ENCODE measurements around the gene EEFSEC. TPM values are rescaled to one million over a fixed set of nuclear protein-coding genes. Genes with fewer than 3 reads are reported as not detected.

Gene EEFSEC
- 19.7 TPM for polyA plus RNA-seq (ENCODE audit: insufficient read length)

DNA sequence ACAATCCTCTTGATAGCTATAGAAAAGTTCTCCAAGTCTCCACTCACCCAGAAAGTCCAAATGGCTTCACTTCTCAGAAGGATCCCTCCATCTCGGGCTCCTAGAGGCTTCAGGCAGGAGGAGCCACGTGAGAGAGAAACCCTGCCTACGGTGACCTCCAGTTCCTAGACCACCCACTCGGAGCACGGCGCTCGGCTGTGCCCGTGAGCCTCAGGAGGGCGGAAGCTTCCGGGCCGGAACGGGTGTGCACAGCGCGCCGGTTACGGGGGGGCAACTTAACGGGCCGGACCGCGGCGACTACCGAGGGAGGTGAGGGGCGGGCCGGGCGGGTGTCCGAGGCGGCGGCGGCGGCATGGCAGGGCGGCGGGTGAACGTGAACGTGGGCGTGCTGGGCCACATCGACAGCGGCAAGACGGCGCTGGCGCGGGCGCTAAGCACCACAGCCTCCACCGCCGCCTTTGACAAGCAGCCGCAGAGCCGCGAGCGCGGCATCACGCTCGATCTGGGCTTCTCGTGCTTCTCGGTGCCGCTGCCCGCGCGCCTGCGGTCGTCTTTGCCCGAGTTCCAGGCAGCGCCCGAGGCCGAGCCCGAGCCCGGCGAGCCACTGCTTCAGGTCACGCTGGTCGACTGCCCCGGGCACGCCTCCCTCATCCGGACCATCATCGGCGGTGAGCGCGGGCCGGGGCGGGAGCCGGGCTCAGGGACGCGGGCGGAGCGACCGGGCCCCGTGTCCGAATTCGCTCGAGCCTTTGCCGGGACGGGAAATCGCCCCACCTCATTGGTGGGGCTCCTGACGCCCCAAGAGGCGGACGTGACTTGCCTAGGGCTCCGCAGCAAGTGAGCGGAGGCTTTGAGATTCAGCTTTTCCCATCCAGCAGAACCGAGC is at the start of gene EEFSEC:
Gene EEFSEC, plus strand, starts transcription at position 326 of the 886 bp plus-strand sequence. Its CDS starts 27 bp downstream, at position 353.
- peak; percentile 78 for DNase-seq

DNA sequence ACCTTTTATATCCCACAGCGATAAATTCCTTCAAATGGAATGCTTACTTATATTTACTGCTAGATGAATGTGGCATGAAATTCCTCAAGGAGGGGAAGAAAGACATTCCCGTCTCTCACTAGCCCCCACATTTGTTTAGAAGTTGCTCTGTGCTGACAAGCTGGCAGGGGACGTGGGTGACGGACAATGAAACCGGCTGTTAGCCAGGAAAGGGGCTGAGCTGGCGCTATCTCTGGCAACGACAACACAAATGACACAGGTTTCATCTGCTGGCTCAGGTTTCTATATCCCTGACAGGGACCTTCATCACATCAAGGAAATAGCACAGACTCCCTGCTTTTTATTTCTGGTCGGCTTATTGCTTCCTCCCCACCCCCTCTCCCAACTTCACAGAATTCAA is 45.4 kb upstream of the EEFSEC start:
- DNase-seq = no peak

DNA sequence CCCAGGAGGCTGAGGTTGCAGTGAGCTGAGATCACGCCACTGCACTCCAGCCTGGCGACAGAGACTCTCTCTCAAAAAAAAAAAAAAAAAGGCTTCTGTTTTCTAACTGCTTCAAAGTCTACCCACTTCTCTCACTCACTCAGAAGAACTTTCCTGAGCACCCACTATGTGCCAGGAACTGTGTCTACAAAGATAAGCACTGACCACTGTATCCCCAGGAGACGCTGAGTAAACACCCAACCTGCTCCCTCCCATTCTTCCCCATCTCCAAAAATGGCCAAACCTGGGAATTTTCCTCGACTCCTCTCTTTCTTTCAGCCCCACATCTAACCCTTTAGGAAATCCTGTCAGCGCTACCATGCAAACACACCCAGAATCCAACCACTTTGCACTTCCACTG is 42.1 kb upstream of the EEFSEC start:
- no peak for DNase-seq

DNA sequence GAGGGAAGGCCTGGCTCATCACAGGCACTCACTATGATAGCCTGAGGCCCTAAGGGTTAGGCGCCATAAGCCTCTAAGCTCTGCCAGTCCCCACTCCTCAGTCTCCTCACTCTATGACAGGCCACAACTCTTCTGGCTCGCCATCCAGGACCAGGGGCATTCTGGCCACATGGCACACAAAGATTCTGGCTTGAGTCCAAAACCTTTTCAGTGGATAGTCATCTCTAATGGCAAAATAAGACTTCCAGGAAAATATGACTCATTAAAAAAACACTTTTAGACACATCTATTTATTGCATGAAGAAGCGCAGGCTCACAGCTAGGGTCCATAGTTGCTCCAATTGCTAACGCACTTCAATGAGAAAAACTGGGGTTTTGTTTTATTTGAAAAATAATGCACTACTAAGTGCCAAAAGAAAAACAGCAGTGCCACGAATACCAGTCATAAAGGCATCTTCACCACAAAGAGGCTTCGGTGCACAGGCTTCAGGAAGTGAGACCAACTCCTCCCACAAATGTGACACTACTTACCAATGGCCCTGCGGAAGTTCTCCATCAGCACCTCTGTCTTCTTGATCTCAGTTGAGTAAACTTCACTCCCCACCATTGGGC is 40.8 kb upstream of the EEFSEC start:
- no peak for DNase-seq

DNA sequence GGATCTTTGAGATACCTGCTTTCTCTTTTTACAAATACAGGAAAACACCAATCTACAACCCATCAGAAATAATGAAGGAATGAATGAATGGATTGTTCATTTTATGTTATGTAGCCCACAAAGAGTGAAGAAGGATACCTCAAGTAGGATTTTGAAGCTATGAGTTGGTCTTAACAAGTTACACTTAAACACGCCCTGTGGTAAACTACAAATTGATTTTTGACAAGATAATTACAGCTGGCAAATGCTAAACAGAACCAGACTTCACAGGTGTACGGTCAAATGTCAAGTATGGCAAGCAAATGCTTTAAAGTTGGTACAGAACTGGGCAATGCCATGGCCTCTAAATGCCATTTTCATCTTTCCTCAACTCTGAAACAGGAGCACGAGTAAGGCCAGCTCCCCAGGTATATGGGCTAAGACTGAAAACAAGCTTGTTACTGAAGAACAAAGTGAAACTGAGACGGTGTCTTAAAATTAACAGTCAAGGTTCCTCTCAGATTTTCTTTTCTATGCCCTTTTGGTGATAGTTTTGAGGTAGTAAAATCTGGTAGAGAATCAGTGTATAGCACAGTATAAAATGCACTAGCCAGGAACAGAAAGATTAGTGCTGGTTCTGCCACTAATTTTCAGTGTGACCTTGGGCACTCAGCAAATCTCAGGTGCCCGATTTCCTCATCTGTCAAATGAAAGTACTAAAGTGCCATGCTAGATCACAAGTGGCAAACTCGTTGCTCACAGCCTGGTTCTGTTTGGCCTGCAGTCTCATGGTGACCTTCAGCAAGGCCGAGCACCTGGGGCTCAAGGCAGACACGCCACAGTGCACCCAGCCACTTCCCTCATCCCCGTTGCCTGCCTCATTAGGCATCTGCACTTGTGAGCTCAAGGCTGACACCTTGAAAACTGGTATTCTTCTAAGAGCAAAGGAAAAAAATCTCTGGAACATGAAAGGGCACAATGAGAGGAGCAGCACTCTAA is 39.2 kb upstream of the EEFSEC start:
- DNase-seq = no peak

- DNase-seq = no peak
These were observed 31.3 kb upstream of the EEFSEC start for GRCh38 chr3:128122013-128122412.

DNA sequence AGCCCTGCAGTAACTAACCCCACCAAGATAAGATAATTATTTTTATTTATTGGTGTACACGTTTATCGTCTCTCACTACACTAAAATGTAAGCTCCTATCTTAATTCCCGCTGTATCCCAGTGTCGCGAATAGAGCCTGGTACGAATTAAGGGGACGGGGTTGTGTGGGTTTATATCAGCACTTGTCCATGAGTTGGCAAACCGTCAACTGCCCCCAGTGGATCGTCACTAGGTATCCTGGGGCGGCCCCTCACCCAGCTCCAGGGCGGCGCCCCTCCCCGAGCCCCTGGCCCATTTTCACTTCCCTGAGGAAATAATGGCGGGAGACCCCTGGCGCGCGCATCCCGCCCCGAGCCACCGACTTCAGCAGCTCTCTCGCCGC is 30.1 kb upstream of the EEFSEC start:
- DNase-seq = peak; percentile 6

DNA sequence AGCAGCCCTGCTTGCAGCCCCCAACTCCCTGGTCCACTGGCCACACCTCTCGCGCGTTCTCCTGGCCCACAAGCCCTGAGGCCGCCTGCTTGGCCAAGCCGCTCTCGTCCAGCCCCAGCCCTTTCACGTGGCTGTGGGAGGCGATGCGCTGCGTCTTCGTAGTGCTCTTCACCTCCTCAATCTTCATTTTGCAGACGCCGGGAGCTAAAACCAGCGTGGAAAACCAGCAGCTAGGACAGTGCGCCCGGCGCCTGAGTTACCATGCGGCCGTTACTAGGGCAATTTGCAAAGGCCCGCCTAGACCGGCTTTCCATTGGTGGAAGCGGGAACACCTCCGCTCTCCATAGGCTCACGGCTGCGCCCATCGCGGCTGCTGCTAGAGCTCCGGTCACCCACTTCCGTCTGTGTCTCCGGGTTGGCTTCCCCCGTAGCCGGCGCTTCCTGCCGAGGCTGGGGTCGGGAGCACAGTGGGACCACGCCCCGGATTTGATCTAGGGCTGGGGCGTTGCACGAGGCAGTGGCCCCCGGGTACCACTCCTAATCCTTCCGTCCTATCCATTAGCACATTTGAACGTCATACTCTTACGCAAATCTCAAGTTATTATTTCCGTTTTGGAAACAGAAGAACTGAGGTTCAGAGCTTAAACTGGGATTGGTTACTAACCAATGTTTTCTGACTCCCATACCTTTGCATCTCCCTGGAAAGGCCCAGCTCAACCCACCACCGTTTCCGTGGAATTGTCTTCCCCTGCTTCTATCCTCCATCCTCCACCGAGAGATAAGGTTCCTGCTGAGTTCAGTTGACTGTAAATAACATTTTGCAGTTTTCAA is 29.5 kb upstream of the EEFSEC start, which contains the start of gene RUVBL1:
Gene RUVBL1, minus strand, starts transcription at position 275 of the 831 bp plus-strand sequence. Its CDS starts 88 bp downstream, at position 187.
- DNase-seq = peak; percentile 96

GRCh38 chr3:128127236-128127635 is 26.0 kb upstream of the EEFSEC start:
- DNase-seq = no peak

GRCh38 chr3:128128251-128128650 is 25.0 kb upstream of the EEFSEC start:
- DNase-seq = no peak

- no peak for DNase-seq
These were observed 21.2 kb upstream of the EEFSEC start for GRCh38 chr3:128131897-128132646.

GRCh38 chr3:128133273-128133883 is 19.9 kb upstream of the EEFSEC start:
- no peak for DNase-seq

GRCh38 chr3:128143496-128143895 is 9.8 kb upstream of the EEFSEC start:
- no peak for DNase-seq

DNA sequence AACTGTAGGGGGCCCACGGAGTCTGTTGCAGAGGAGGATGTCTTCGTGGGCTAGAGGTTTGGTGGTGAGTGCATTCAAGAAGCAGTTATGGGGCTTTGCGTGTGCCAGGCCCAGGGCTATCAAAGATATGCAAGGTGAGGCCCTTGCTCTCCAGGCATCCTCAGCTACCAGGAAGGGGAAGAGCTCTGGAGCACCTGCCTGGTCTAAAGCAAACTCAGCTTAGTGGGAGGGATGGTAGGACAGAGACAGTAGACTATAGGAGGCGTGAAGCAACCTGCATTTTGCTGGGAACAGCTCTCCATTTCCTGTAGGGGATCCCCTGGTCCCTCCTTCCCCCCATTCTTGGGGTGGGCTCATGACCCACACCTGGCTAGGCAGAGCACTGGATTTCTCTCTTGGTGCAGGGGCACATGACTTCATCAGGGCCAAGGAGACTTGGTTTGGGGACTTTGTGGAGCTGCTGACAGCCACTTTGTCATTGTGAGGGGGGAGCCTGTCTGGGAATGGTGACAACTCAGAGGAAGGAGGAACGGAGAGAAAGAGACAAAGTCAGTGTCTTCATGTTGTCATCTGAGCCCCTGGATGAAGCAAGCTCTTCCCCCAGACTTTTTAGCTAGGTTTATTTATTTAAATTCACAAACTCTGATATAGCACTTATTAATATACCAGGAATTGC is 8.6 kb upstream of the EEFSEC start:
- DNase-seq = no peak

- DNase-seq = no peak
These were observed 8.0 kb upstream of the EEFSEC start for GRCh38 chr3:128145279-128145678.

DNA sequence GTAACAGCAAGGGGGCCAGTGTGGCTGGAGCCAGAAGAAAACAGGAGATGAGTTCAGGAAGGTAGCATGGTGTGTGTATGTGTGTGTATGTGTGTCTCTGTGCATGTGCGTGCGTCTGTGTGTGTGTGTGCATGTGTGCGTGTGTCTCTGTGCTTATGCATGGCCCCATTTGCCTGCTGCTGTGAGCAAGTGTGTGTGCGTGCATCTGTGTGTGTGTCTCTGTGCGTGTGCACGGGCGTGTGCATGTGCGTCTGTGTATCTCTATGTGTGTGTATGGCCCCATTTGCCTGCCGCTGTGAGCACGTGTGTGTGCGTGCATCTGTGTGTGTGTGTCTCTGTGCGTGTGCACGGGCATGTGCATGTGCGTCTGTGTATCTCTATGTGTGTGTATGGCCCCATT is 7.1 kb upstream of the EEFSEC start:
- no peak for DNase-seq

- no peak for DNase-seq
These were observed 3.6 kb upstream of the EEFSEC start for GRCh38 chr3:128149650-128150049.

DNA sequence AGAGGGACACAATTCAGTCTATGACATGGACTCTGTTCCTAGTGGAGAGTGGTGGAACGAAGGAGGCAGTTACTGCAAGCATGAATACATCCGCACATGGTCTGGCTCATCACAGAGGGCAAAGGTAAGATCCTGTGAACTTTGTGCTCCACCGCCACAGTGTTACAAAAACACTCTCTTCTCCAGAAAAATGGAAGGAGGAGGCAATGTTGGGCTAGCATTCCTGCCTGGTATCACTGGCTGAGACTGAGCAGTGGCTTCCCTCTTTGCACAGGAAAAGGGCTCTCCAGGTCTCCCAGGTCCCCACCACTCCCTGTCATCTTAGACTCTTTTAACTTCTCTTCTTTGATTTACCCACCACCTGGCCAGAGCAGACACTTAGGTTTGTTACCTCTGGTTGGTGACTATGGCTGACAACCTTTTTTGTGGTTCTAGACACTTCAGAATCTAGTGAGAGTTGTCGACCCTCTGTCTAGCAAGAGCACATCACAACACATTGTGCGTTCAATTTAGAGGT is 1.5 kb upstream of the EEFSEC start:
- DNase-seq = no peak

- no peak for DNase-seq
These were observed 694 bp upstream of the EEFSEC start for GRCh38 chr3:128152419-128153155.

Measured in hindlimb muscle (tissue), 1 donor.